ENCODE results near the gene SHB.
A peak's percentile ranks its signal among the peaks of the same experiment; 100 is the strongest.

SHB gene

DNA sequence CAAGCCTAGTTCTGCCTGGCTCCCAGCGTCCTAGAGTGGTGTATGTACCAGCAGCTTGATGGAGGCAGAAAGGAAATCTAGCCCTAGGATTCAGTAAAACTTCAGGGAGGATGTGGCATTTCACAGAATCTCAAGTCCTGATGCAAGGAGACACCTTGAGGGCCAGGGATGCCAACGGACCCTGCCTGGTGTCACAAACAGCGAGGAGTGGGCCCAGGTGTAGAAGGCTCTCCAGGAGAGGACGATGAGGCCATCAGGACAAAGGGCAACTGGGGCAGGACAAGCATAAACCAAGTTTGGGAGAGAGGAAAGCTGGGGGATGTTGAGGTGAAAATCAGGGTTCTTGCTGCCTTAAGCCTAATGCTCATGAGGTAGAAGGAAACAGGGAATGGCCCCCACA is 83.0 kb downstream of the SHB start:
- DNase-seq, result no peak

DNA sequence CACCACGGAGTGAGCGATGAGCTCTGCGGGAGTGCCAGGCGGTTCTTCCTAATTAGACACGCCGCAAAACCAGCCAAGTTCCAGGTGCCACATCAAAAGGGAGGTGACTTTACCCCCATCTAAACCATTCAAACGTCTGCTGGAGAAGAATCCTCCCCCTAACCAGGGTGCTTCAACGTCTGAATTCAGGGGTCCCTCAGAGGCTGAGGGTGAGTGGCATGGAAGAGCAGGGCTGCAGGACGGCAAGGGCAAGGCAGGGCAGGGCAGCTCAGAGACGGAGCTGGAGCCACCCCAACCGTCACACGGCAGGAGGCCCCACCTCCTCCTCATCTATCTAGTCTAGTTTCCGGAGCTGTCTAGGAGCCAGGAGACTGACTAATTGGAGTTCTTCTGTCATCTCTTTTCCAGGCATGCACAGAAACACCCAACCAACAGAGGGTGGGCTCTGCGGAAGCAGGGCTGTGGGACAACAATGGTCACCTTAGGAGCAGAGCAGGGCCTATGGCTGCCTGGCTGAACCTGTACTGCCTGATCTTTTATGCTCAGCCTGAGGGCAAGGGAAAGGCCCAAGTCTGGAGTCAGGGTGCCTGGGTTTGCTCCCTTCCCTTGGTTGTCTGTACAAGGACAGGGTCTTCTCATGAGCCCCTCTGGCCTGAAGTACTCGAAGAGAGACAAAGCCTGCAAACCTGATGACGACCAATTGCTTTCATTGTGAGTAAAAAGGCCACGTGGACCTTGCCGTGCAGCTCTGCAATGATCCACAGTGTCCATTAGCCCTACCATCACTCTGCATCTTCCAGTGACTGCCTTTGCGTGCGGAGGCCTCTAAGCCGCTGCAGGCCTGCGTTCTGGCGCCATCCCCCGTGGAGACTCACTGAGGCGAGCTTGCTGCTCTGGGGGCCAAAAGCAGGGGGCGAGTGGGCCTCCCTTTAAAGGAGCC is 84.1 kb downstream of the SHB start:
- peak; percentile 30 to 64 for DNase-seq

DNA sequence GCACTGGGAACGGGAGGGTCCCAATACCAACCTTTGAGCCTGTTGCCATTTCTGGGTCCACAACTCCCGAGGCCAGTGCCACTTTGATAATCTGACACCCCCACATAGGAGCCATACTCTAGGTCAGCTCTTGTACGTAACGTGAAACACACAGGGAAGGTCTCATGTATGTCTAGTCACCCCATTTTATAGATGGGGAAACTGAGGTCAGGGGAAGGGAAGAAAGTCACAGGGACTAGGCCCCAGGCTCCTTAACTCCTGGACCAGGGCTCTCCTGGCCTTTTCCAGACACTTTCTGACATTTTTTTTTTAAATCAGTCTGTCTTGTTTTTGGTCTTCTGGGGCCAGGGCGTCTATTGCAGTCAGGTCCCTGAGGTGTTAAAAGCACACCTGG is 84.8 kb downstream of the SHB start:
- DNase-seq, result no peak

- DNase-seq, result no peak
These were observed 85.5 kb downstream of the SHB start for GRCh38 chr9:37983381-37984067.

DNA sequence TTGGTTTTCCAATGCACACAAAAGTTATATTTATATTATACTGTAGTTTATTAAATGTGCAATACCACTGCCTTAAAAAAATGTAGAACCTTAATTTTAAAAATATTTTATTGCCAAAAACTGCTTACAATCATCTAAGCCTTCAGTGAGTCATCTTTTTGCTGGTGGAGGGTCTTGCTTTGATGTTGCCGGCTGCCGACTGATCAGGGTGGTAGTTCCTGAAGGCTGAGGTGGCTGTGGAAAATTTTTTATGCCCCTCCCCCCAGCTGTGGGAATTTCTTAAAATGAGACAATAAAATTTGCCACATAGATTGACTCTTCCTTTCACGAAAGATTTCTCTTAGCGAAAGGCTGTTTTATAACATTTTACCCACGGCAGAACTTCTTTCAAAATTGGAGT is 89.2 kb downstream of the SHB start:
- no peak for DNase-seq

DNA sequence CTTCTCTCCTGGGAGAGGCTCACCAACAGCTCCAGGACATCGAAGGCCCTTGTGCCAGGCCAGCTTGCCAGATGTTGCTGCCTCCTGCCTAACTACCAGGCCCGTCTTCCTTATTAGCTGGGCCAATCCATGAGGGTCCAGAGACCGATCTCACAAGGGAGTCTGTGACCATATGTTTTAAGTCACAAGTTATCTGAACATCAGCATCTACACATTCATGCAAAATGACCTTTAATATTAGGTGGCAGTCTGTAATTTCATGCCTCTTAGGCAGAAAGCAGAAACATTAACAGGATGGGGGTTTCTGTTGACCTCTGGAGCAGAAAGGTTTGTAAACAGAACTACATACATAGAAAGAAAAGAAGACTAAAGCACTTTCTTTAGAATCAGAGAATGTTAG is 90.0 kb downstream of the SHB start:
- no peak for DNase-seq

DNA sequence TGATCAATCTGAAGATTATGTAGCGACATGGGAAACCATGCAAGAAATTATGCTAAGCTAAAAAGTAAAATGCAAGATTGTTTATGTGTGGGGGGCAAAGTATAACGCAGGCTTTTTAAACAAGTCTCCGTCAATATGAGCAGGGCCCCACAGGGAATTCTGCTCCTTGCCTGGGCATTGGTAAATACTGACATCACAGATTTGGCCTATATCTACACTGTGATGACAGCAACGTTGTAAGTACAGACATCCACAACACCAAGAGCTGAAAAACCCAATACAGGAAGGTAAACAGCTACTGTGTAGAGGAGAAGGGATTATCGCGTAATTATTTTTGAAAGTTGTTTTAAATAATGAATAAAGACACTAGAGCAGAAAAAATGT is 90.6 kb downstream of the SHB start:
- no peak for DNase-seq

- DNase-seq, result no peak
These were observed 91.1 kb downstream of the SHB start for GRCh38 chr9:37977851-37978480.

DNA sequence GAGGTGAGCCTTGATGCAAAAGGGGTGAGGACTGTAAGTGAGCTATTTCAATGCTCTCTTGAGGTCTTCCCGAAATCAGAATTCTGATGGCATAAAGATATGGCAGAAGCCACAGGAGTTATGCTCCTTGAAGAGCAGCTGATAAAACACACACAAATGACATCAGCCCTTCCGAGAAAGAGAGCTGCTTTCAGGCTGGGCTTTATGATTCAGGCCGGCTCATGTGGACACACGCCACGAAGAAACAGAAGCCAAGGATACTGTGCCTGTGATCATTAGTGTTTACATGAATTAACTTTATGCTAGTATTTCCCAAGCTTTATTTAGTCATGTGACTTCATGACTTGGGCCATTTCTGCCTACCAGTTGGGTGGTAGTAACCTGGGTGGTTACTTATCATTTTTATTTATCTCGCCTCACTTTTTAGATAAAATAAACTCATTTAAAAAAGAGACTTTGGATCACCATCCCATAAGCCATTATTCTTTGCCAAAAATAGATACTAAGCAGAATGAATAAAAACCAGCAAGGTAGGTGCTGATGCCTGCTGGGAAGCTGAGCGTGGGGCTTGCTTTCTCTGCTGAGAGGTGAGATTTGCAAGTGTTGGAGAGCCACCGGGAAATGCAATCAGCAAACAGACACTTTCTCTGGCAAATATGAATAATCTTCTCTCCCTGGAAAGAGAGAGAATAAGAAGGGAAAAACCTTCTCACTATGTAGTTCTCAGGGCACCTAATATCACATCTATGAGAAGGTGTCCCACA is 92.1 kb downstream of the SHB start:
- peak; percentile 64 to 75 for DNase-seq

GRCh38 chr9:37975639-37976038 is 93.4 kb downstream of the SHB start:
- DNase-seq, result no peak

- DNase-seq, result no peak
These were observed 94.4 kb downstream of the SHB start for GRCh38 chr9:37974506-37975173.

GRCh38 chr9:37972351-37972848 is 96.6 kb downstream of the SHB start:
- no peak for DNase-seq

DNA sequence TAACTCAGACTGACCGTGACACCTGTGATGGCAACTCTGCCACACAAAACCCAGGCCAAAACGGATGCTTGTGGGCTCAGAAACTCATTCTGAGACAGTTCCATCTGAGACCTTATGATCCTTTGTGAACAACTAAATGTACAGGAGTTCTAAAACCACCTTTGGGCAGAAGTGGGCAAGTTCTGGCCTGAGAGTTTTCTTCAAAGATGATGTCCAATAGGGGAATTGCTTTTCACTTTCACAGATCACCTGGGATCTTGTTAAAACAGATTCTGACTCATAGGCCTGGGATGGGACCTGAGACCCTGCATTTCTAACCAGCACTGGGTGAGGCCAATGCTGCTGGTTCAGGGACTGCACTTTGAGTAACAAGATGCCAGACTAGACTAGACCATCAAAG is 97.3 kb downstream of the SHB start:
- DNase-seq, result no peak

GRCh38 chr9:37971108-37971459 is 97.9 kb downstream of the SHB start:
- DNase-seq, result no peak

GRCh38 chr9:37970301-37971107 is 98.5 kb downstream of the SHB start:
- no peak for DNase-seq

GRCh38 chr9:37969558-37970300 is 99.3 kb downstream of the SHB start:
- no peak for DNase-seq

- no peak for DNase-seq
These were observed 99.9 kb downstream of the SHB start for GRCh38 chr9:37969130-37969529.

GRCh38 chr9:37968228-37968701 is 100.8 kb downstream of the SHB start:
- no peak for DNase-seq

GRCh38 chr9:37967761-37968080 is 101.3 kb downstream of the SHB start:
- no peak for DNase-seq

- no peak for DNase-seq
These were observed 101.8 kb downstream of the SHB start for GRCh38 chr9:37967014-37967760.

Data from SHP77 (cell line).